GM12873 (cell line): ENCODE results near the gene ZBED6.

Experiments
- TF ChIP-seq, protein P1 (sequence below): IDR thresholded peaks from 2 replicates; pipeline ENCODE4 v1.5.1; 2012; ENCODE audit warnings: low read depth, mild to moderate bottlenecking, moderate library complexity, low read length, control low read depth; ENCODE audit not compliant: insufficient read depth; ENCODE audit errors: missing control alignments

Gene ZBED6

DNA sequence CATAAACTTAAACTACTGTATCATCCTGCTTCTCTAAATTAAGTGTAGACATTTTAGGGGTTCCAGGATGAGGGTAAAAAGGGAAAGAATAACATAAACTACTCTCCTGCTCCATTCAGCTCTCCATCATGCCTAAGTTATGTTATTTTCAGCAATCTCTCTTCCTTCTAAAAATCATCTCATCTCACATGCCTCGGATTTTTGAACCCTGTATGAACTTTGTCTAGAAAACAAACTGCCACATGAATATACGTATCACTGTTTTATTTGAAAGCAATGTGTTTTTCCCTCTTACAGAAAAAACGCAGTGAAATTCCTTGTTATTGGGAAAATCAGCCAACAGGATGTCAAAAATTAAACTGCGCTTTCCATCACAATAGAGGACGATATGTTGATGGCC is 32.6 kb downstream of the ZBED6 start:
- TF ChIP-seq, protein P1, sequence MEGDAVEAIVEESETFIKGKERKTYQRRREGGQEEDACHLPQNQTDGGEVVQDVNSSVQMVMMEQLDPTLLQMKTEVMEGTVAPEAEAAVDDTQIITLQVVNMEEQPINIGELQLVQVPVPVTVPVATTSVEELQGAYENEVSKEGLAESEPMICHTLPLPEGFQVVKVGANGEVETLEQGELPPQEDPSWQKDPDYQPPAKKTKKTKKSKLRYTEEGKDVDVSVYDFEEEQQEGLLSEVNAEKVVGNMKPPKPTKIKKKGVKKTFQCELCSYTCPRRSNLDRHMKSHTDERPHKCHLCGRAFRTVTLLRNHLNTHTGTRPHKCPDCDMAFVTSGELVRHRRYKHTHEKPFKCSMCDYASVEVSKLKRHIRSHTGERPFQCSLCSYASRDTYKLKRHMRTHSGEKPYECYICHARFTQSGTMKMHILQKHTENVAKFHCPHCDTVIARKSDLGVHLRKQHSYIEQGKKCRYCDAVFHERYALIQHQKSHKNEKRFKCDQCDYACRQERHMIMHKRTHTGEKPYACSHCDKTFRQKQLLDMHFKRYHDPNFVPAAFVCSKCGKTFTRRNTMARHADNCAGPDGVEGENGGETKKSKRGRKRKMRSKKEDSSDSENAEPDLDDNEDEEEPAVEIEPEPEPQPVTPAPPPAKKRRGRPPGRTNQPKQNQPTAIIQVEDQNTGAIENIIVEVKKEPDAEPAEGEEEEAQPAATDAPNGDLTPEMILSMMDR: no peak

DNA sequence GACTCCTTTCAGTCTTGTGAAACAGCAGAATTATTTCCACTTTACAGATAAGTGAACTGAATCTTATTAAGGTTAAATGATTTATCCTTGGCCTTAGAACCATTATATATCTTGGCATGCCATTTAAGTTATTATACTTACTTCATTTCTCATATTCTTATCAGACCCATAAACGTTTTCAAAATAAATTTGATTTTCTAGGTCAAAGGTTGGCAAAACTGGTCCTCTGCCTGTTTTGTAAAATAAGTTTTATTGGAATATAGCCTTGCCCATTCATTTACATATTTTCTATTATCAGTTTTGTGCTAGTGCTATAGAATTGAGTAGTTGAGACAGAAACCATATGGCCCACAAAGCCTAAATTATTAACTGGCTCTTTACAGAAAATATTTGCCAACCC is 33.1 kb downstream of the ZBED6 start:
- TF ChIP-seq, protein P1: no peak

DNA sequence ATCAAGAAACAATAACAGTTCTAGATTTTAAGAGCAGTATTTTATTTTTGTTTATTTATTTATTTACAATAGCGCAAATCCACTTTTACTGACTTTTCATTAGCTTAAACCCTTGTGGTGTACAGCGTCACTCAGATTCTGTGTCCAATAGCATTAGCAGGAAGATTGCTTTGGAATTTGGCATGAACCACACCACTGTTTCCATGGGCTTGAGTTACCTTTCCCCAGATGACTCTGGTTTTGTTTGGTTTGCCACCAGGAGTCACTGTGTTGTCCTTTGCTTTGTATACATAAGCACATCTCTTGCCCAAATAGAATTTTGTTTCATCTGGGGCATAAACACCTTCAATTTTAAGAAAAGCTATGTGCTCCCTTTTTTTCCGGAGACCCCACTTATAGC is 40.1 kb downstream of the ZBED6 start:
- TF ChIP-seq, protein P1: no peak

DNA sequence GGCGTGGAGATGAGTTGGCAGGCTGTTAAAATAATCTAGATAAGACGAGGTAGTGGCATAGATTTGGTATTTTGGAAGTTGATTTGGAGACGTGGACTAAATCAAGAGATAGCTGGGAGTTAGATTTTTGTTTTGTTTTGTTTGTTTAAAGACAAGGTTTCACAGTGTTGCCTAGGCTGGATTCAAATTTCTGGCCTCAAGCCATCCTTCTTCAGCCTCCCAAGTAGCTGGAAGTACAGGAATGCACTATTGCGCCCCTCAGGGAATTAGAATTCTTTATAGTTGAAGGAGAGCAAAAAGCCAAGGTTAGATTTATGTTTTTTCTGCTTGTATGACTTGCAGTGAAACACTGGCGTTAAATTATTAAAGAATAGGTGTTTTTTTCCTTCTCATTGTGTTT is 43.7 kb downstream of the ZBED6 start:
- TF ChIP-seq, protein P1: no peak

DNA sequence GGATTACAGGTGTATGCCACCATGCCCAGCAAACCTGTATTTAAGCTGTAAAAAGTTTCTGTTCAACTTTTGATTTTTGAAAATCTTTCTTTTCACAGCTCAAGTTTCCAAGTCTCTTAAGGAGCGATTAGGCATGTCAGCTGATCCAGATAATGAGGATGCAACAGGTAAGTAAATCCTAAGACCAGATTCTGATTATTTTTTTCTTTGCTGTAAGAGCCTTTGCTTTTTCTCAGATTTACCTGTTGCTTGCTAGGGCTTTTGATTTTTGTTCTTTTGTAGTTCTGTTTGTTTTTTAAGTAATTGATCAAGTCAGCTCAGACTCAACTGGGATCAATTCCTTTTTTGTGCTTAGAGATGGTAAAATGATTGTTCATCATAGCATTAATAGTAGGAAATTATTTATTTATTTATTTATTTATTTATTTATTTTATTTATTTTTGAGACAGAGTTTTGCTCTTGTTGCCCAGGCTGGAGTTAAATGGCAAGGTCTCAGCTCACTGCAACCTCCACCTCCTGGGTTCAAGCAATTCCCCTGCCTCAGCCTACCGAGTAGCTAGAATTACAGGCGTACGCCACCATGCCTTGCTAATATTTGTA is 44.9 kb downstream of the ZBED6 start:
- TF ChIP-seq, protein P1: no peak

DNA sequence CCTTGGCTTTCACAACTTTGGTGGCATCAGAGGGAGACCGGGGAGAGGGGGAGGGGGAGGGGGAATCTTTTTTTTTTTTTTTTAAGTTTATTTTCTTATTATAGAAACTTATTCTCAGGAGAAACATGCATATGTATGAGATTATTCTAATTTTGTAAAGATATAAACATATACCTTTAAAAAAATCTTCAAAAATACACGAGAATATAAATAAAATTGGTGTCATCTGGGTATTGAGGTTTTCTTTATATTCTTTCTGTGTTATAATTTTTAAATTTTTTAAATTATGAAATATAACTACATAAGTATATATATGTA is 47.1 kb downstream of the ZBED6 start:
- TF ChIP-seq, protein P1: no peak

DNA sequence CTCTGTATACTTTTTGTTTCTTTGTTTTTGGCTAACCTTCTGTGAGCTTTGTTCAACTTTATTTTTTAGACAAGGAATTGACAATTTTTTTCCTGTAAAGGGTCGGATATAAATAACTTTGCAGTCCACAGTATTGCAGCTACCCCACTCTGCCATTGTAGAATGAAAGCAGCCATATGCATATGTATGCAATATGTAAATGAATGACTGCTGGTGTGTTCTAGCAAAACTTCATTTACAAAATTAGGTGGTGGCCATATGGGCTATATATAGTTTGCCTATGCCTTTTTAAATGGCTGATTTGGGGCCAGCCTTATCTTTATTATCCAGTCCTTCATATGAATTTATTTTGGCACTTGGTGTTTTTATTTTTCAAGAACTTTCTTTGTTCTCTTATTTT is 48.0 kb downstream of the ZBED6 start:
- TF ChIP-seq, protein P1: no peak
